CD4-positive, alpha-beta T cell treated with Interleukin-17A for 1 hour (primary cell): ENCODE results near the gene CCDC148.

Experiments
- DNase-seq: peaks from one replicate; pipeline ENCODE4 v3.0.0-alpha.2; 2020

CCDC148 gene

DNA sequence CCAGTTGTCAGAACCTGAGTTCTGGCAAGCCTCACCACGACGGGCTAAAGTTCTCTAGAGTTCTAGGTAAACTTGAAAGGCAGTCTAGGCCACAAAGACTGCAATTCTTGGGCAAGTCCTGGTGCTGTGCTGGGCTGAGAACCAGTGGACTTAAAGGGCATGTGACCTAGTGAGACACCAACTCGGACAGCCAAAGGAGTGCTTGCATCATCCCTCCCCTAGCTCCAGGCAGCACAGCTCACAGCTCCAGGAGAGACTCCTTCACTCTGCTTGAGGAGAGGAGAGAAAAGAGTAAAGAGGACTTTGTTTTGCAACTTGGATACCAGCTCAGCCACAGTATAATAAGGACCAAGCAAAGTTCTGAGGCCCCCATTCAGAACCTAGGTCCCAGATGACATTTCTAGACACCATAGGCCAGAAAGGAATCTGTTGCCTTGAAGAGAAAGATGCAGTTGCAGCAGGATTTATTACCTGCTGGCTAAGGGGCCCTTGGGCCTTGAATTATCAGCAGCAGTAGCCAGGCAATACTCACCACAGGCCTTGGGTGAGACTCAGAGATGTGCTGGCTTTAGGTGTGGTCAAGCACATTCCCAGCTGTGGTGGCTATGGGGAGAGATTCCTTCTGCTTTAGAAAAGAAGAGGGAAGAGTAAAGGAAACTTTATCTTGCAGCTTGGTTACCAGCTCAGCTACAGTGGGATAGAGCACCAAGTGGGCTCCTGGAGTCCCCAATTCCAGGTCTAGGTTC is 303.1 kb downstream of the CCDC148 start:
- DNase-seq, result no peak

DNA sequence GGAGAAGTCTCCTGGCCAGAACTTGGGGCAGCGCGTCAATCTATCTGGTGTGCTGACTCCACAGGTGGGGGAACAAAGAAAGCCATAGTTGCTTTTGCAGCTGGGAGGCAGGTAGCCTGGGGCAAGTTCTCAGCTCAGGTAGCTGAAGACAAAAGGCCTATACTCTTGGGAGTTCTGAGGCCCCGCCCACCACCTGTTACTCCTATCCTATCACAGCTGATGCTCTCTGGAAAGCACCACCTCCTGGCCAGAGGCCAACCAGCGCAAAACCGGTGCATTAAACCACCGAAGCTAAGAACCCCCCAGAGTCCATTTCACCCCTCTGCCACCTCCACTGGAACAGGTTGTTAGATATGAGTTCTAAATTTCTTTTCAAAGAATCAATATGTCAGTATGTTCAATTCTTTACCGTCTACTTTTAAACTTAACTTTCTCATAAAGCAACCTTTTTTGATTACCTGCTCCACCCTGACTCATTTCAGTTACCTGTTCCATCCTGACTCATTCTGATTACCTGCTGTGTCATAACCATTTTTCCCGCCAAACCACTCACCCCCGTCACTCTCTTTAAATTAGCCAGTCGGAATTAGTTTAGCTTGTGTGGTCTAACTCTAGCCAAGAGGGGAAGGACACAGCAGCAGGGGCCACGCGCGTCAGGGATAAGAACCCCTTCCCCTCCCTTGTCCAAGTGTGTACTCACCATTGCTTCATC is 311.5 kb downstream of the CCDC148 start:
- DNase-seq, result no peak

DNA sequence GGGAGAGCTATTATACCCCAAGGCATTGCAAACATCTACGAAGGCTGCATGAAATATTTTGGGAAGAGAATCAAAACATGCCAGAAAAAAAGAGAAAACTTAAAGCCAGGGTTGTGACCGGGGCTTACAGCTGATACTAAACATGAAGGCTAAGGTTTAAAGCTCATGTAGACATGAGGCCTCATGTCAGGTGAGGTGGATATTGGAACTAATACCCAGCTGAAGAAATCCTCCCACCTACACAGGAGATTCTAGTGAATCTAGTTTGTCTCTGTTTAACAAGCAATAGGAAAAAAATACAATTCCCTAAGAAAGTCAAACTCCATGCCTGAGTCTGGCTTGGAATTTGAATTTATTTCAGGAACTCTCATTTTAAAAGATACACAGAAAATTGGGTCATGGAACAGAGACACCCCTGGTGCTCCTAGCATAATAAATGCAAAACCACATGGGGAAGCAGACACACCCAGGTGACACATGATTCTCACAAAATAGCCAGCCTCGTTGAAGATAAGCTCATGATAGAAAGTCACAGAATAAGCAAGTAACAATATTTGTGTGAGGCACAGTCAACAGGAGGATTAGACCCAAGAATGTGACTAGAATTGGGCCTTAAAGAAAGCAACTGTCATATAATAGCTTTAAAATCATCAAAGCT is 312.7 kb downstream of the CCDC148 start:
- no peak for DNase-seq

DNA sequence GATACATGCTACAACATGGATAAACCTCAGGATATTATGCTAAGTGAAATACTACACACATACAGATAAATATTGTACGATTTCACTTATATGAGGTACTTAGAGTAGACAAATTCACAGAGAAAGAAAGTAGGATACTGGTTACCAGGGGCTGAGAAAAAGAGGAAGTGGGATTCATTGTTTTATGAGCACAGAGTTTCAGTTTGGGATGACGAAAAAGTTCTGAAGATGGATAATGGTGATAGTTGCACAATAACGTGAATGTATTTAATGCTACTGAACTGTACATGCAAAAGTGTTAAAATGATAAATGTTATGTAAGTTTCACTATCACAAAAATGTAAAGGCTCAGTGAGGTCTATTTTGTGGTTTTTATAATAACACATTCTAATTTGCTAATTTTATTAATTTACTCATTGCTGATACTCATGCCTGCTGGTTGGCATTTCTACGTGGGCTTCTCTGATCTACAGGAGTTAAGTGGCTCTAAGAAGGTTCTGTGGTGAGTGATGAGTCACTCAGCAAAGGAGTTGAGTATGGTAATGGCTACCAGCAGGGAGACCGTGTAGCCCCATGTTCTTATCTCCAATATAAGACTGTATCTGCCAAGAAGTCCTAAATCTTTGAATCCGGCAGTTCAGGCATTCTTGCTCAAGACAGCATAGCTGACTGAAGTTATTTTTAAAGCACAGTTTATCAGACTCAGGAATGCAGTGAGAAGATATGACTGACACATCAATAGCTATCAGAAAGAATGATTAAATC is 313.8 kb downstream of the CCDC148 start:
- DNase-seq, result peak; percentile 8

- no peak for DNase-seq
Measured at GRCh38 chr2:158142165-158142564, 314.4 kb downstream of the CCDC148 start.

GRCh38 chr2:158140201-158140600 is 316.4 kb downstream of the CCDC148 start:
- no peak for DNase-seq

DNA sequence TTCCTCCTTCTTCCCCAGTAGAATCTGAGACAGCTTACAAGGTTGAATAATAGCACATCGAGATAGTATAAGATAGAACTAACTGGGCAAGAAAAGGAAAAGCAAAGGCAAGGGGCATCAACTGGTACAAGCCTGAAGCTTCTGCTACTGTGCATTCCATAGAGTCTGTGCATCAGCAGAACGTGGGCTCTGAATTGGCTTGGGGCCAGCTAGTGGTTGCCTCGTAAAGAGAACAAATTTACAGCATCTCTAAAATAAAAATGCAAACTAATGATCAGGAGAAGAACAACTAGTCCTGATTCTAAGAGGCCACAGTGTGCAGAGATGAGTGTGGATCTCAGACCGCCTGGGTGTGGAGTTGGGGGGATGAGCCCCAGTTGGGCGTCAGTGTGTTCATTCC is 318.3 kb downstream of the CCDC148 start:
- DNase-seq, result no peak

GRCh38 chr2:158135096-158135495 is 321.5 kb downstream of the CCDC148 start:
- DNase-seq, result no peak

- no peak for DNase-seq
Measured at GRCh38 chr2:158134655-158135054, 321.9 kb downstream of the CCDC148 start.

GRCh38 chr2:158134055-158134454 is 322.5 kb downstream of the CCDC148 start:
- DNase-seq, result no peak

DNA sequence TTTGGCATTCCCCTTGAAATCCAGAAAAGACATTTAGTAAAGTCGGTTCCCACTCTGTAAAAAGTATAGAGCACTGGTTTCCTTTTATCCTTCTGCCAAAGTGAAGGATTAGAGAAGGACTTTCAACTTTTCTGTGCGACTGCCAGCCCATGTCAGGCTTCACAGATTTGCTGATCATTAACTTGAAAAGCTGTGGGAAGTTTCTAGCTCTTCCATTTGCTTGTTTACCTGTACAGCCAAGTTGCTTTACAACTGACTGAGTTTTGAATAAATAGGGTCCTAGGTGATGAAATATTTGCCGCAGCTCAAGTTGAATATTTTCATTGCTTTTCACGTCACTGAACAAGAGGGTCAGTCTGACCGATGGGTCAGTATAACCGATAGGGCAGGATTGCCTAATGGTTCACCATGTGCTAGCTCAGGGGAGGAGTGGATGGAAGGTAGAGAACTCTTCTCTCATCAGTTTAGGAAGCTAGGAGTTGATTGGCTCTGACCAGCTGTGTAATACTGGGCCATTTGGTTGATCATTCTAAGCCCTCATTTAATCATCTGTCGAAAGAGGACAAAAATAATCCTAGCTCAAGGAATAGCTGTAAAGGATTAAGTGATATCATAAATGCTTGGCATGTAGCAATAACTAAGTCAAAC is 324.5 kb downstream of the CCDC148 start:
- no peak for DNase-seq

DNA sequence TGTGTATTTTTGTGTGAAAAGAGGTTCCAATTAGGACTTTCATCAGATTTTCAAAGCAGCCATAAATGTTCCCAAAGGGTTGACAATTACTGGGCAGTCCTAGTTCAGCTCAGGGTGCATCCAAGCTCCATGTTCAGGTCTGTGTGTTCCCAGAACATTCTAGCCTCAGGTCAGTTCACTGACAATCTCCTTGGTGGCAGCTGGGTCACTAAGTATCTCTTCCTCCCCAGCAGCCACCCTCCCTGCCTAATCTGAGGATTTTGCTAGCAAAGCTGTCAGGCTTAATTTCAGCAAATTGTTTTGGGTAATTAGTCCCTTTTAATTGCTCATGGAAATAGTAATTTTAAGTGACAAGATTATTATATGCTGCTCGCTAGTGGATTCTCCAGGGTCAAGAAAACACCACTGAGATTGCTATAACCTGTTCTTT is 325.1 kb downstream of the CCDC148 start:
- DNase-seq, result no peak

GRCh38 chr2:158130832-158131473 is 325.6 kb downstream of the CCDC148 start:
- no peak for DNase-seq

DNA sequence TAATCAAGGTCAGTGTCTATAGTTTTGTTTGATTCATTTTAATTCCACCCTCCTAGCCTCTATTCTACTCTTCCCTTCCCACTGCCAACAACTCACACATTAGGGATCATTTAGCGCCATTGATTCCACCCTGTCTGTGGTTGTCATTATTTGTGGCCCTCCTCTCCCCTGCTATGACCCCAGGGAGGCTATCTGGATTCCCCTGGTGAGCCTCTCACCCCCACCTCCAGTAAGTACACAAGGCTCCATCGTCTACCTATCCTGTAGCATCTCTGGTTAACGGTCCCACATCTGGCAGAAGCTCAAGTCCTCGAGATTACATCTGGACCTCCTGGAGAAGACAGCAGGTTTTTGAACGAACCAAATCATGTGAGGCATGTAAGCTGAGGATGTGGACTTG is 327.5 kb downstream of the CCDC148 start:
- DNase-seq, result no peak

- DNase-seq, result no peak
Measured at GRCh38 chr2:158128168-158128973, 328.2 kb downstream of the CCDC148 start.

- no peak for DNase-seq
Measured at GRCh38 chr2:158127380-158127804, 329.2 kb downstream of the CCDC148 start.

DNA sequence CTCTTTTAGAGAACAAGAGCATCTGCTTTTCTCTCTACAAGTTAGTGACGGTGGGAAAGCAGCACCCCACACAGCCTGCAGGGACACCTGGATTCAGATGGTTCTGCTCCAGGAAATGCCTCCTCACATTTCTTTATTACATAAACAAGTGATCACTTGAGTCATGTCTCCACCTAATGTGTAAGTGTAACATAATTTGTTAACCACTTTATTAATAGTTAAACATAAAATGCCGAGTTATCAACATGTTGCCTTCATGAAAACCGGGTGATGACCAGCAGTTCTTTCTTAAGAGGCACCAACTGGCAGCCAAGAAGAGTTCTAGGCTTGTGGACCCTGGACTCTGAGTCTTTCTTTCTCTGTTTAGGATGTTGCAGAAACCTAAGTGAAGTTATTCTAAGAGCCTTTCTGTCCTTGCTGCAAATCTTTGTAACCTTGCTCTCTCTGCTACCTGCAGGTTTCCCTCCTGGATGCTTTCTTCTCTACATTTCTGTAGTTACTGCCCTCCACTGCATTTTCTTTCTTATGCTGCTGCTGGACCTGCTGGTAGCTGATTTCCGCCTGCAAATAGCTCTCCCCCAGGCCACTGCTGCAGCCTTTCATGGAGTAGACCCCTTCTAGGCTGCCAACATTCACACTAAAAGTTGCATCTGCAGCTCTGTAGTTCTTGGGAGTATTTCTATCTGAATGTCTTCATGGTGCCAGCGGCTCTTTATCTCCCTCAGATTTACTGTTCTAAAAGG is 330.6 kb downstream of the CCDC148 start:
- no peak for DNase-seq

GRCh38 chr2:158124896-158125295 is 331.7 kb downstream of the CCDC148 start:
- DNase-seq, result no peak
